ENCODE data around the gene FUBP1. TPM values are rescaled to one million over a fixed set of nuclear protein-coding genes. Genes with fewer than 3 reads are reported as not detected.

FUBP1 gene
- total and polyA plus RNA-seq, 4 donors = 18.3 to 142 (median 78.9) TPM

- no peak overlapping the region for H3K27ac ChIP-seq (ENCODE audit: low read depth in 1 of 2, low read length in 2 of 2)
- no peak for DNase-seq
Measured at GRCh38 chr1:77900687-77901293, 78.1 kb downstream of the FUBP1 start.

GRCh38 chr1:77899647-77900320, 79.1 kb downstream of the FUBP1 start:
- ATAC-seq (ENCODE audit: low FRiP score) (no peak), DNase-seq (no peak)
- Histone ChIP-seq H3K27me3 (ENCODE audit: control insufficient read depth in 1 of 2, insufficient read depth in 2 of 2, low read length in 1 of 2) (no peaks in the 10 kb centered on the region), H3K4me3 (ENCODE audit: low read length in 2 of 2) (no peak overlapping the region), H3K4me1 (ENCODE audit: control insufficient read depth in 1 of 2, insufficient read depth in 2 of 2, low read length in 2 of 2) (peaks cover 3 to 4% of the 10 kb centered on the region in 2 donors), H3K36me3 (ENCODE audit: control insufficient read depth in 1 of 2, insufficient read depth in 2 of 2, low read length in 1 of 2) (no peaks in the 10 kb centered on the region), H3K27ac (ENCODE audit: low read depth in 1 of 2, low read length in 2 of 2) (no peak overlapping the region), H3K9me3 (ENCODE audit: control insufficient read depth, low read length) (no peaks in the 10 kb centered on the region)
- 20 to 29% methylated on average over 4 of the region's 4 CpGs for WGBS, 2 donors
- intact Hi-C loops (cut with DNase I) = no loop called here

More at GRCh38 chr1:77900687-77901293, 78.1 kb downstream of the FUBP1 start:
- H3K36me3 ChIP-seq (ENCODE audit: control insufficient read depth in 1 of 2, insufficient read depth in 2 of 2, low read length in 1 of 2) = peaks cover 0 to 2% of the 10 kb centered on the region in 2 donors
- peak; percentile 71 for ATAC-seq (ENCODE audit: low FRiP score)
- intact Hi-C loops (cut with DNase I) = no loop called here
- no peaks in the 10 kb centered on the region for H3K27me3 ChIP-seq (ENCODE audit: control insufficient read depth in 1 of 2, insufficient read depth in 2 of 2, low read length in 1 of 2)
- no peaks in the 10 kb centered on the region for H3K9me3 ChIP-seq (ENCODE audit: control insufficient read depth, low read length)
- H3K4me3 ChIP-seq (ENCODE audit: low read length in 2 of 2) = peak overlapping the region; percentile 34 to 36
- H3K4me1 ChIP-seq (ENCODE audit: control insufficient read depth in 1 of 2, insufficient read depth in 2 of 2, low read length in 2 of 2) = peaks cover 3 to 4% of the 10 kb centered on the region in 2 donors
- WGBS, 2 donors = 3% methylated on average over 4 of the region's 4 CpGs

Other genes starting within 250 kb of the FUBP1 start
- gene USP33, start 219.2 kb downstream of the FUBP1 start, total RNA-seq = 10 to 100 TPM; 58.2 to 74.6 TPM
- gene USP33, start 219.2 kb downstream of the FUBP1 start, polyA plus RNA-seq = 10 to 100 TPM; 18.4 to 36.6 TPM
- gene MIGA1, start 199.4 kb downstream of the FUBP1 start, total RNA-seq = 10 to 100 TPM; 18.6 to 22.0 TPM
- 1 to 10 TPM; 2.5 to 5.6 TPM for gene MIGA1, start 199.4 kb downstream of the FUBP1 start, polyA plus RNA-seq
- 100 to 1,000 TPM in 1 of 2 donors, 10 to 100 TPM in 1; 81.9 to 237 TPM for gene NEXN, start 90.4 kb downstream of the FUBP1 start, total RNA-seq
- 100 to 1,000 TPM; 145 to 147 TPM for gene NEXN, start 90.4 kb downstream of the FUBP1 start, polyA plus RNA-seq
- 100 to 1,000 TPM in 1 of 2 donors, 10 to 100 TPM in 1; 76.7 to 137 TPM for gene DNAJB4, start 25.9 kb upstream of the FUBP1 start, total RNA-seq
- gene DNAJB4, start 25.9 kb upstream of the FUBP1 start, polyA plus RNA-seq = 10 to 100 TPM; 39.1 to 56.5 TPM
- gene GIPC2, start 66.9 kb upstream of the FUBP1 start, total RNA-seq = 1 to 10 TPM; 2.8 to 7.4 TPM
- gene GIPC2, start 66.9 kb upstream of the FUBP1 start, polyA plus RNA-seq = 1 to 10 TPM; 1.4 to 7.5 TPM

Data from aorta (tissue), 5 donors.